Esophagus muscularis mucosa (tissue), 4 donors: ENCODE data around the gene VWDE.

Source experiments
- EP300 ChIP-seq: sonication (generic); formaldehyde crosslinking; IDR thresholded peaks from one replicate; pipeline ENCODE4 v1.6.1; 2017; ENCODE audit warnings: antibody characterized with exemption
- POLR2A ChIP-seq: fragments of 450-650 bp; IDR thresholded peaks from one replicate; pipeline ENCODE4 v1.6.1; 2017; ENCODE audit warnings: antibody characterized with exemption, moderate library complexity, mild to moderate bottlenecking, low read depth
- POLR2AphosphoS5 ChIP-seq, 2 donors: sonication (generic); formaldehyde crosslinking; IDR thresholded peaks; one replicate each; pipeline ENCODE4 v1.6.1; 2017; ENCODE audit warnings: antibody characterized with exemption in 2 of 2
- TF ChIP-seq, protein P1 (sequence below), 3 experiments: fragments of 200-600 bp in 2 of 3; fragments of 450-650 bp in 1 of 3; sonication (generic) in 2 of 3; IDR thresholded peaks; one replicate each; pipeline ENCODE4 v1.5.1; 2017 to 2019; ENCODE audit warnings: antibody characterized with exemption in 3 of 3, mild to moderate bottlenecking in 2 of 3, moderate library complexity in 1 of 3

DNA sequence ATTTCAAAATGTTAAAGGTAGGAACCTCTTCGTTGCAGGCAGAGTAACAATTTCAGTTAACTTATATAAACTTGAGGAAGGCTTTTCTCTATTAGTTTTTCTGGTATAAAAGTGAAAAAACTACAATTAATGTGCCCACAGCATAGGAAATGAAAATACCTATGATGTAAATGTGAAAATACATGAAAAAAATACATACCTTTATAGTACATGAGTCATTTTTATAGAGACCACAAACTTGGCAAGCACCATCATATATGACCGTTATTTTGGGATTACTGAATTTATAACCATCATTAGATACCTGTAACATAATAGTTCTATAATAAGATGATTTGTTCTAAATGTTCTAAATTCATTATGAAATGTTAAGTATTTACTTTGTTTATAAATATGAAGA is 42.7 kb downstream of the VWDE start:
- TF ChIP-seq, protein P1, sequence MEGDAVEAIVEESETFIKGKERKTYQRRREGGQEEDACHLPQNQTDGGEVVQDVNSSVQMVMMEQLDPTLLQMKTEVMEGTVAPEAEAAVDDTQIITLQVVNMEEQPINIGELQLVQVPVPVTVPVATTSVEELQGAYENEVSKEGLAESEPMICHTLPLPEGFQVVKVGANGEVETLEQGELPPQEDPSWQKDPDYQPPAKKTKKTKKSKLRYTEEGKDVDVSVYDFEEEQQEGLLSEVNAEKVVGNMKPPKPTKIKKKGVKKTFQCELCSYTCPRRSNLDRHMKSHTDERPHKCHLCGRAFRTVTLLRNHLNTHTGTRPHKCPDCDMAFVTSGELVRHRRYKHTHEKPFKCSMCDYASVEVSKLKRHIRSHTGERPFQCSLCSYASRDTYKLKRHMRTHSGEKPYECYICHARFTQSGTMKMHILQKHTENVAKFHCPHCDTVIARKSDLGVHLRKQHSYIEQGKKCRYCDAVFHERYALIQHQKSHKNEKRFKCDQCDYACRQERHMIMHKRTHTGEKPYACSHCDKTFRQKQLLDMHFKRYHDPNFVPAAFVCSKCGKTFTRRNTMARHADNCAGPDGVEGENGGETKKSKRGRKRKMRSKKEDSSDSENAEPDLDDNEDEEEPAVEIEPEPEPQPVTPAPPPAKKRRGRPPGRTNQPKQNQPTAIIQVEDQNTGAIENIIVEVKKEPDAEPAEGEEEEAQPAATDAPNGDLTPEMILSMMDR (IDR thresholded peaks at IDR 0.05): no peak
- no peak for TF ChIP-seq POLR2AphosphoS5 (IDR thresholded peaks at IDR 0.05)
- no peak for TF ChIP-seq POLR2A
- no peak for TF ChIP-seq EP300
